Measurements from ENCODE around the gene SMAGP.
"Not testable (repeated sequence)": the region's sequence is repeated elsewhere in the genome, so short reads cannot be mapped to it uniquely, and the experiment has no call there.

The SMAGP gene

DNA sequence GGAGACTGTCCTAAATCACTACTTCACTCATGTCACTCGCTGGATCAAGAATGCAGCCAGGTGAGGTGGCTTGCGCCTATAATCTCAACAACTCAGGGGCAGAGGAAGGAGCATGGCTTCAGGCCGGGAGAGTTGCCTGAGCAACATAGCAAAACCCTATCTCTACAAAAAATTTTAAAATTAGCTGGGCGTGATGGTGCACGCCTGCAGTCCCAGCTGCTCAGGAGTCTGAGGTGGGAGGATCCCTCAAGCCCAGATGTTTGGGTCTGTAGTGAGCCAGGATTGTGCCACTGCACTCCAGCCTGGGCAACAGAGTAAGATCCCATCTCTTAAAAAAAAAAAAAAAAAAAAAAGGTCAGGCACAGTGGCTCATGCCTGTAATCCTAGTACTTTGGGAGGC lies 5.9 kb downstream of the SMAGP start:
- DNase-seq (ENCODE audit: low read depth): no peak

DNA sequence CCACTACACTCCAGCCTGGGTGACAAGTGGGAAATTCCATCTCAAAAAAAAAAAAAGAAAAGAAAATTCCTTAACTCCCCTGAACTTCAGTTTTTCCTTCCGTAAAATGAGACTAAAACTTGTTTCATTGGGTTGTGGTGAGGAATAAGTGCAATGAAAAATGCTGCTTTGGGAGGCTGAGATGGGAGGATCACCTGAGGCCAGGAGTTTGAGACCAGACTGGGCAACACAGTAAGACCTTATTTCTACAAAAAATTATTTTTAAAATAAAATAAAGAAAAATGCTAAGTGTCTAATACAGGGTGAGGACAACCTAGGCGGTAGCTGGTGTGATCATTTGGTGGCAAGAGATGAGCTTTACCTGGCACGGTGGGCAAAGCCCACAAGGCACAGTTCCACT lies 6.9 kb downstream of the SMAGP start:
- DNase-seq (ENCODE audit: low read depth): no peak

DNA sequence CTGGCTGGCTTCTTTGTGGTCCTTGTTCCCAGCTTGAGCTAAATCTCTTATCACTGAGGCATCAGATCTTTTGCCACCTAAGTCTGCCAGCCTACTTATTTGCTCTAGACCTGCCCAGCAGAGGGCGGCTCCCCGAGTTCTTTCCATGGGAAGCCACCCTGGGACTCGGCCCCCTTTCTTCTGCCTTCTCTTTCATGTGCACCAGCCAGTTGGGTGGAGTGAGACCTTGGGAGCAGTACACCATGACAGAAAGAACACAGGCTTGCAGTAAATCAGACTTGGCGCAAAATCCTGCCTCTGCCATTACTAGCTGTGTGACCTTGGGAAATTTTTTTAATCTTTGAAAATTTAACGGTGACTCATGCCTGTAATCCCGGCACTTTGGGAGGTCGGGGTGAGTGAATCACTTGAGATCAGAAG lies 7.4 kb downstream of the SMAGP start:
- DNase-seq (ENCODE audit: low read depth): no peak

DNA sequence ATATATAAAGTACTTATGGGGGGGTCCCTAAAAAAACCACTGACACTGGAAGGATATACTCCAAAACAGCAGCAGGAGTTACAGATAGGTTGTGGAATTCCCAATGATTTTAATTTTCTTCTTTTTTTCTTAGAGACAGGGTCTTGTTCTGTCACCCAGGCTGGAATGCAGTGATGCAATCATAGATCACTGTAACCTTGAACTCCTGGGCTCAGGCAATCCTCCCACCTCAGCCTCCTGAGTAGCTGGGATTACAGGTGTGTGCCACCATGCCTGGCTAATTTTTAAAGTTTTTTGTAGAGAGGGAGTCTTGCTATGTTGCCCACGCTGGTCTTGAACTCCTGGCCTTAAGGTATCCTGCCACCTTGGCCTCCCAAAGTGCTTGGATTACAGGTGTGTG lies 10.6 kb downstream of the SMAGP start:
- DNase-seq (ENCODE audit: low read depth): not testable (repeated sequence)

DNA sequence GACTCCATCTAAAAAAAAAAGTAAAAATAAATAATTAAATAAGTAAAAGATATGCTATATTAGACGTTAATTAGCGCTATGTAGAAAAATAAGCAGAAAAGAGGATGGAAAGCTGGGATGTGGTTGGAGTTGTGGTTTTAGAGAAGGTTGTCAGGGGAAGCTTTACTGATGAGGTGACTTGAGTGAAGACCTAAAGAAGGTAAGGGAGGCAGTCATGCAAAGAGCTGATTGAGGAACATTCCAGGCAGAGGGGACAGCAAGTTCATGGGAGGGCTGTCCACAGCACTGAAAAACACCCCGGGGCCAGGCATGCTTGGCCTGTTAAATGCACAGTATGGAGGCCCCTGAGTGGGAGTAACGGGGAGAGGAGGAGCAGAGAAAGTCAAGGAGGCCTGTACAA lies 15.7 kb downstream of the SMAGP start:
- DNase-seq (ENCODE audit: low read depth): no peak

DNA sequence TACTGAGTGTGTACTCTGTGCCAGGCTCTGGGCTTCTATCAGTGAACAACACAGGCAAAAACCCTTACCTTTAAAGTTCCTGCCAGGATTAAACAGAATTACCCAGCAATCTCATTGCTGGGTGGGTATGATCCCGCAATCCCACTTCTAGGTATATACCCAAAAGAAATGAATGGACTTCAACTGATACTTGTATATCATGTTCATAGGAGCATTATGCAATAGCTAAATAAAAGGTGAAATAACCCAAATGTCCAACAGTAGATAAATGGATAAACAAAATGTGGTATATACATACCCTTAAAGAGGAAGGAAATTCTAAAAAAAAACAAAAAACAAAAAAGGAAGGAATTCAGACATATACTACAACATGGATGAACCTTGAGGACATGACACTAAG lies 16.9 kb downstream of the SMAGP start:
- DNase-seq (ENCODE audit: low read depth): no peak

DNA sequence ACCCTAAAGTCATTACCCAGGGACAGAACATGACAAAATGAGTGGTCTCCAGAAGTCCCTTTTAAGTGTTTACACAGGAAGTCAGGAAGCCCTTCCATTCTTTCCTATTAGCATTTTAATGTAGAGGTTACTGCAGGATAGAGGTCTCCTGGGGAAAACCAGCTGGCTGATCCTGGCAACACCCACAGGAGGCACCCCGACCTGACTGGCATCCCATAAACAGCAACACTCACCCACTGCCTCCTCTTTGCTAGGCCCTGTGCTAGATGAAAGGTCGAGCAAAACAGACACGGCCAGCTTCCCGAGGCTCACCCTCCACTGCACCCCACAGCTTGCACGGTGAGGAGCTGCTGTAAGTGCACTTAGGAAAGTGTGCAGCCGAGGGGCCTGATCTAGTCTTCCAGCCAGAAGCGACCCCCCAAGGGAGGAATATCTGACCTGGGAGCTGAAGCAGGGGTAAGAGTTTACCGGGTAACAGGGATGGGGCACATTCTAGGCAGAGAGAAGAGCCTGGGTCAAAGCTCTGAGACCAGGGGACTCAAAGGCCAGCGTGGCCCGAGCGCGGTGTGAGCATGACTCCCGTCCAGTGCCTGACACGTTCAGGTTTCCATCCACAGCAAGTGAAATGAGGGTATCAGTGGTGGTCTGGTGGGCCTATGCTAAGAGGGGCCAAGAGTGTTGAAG lies 22.6 kb downstream of the SMAGP start:
- DNase-seq (ENCODE audit: low read depth): no peak

DNA sequence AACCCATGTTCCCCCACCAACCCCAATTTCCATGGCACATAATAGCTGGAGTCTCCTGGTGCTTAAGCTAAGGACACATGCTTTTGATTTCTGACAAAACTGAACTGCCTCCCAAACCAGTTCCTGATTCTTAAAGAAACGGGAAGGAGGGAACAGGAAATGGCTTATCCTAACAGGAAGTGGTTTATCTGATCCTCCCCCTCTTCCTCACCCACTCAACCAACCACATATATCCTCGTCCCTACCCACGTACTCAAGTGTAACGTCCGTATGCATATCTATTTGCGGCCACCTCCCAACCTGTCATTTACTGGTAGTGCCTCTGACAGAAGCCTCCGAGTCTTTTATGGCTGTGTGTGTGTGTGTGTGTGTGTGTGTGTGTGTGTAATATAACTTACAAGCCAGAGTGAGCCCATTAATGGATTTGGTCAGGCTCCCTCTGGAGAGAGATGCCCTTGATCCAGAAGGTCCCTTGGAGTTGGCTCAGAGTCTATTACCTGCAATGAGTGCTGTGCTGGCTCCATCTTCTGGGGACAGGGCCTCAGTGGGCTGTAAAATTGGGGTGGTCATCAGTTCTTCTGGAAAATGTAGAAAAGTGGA lies 23.9 kb downstream of the SMAGP start:
- no peak for DNase-seq (ENCODE audit: low read depth)

DNA sequence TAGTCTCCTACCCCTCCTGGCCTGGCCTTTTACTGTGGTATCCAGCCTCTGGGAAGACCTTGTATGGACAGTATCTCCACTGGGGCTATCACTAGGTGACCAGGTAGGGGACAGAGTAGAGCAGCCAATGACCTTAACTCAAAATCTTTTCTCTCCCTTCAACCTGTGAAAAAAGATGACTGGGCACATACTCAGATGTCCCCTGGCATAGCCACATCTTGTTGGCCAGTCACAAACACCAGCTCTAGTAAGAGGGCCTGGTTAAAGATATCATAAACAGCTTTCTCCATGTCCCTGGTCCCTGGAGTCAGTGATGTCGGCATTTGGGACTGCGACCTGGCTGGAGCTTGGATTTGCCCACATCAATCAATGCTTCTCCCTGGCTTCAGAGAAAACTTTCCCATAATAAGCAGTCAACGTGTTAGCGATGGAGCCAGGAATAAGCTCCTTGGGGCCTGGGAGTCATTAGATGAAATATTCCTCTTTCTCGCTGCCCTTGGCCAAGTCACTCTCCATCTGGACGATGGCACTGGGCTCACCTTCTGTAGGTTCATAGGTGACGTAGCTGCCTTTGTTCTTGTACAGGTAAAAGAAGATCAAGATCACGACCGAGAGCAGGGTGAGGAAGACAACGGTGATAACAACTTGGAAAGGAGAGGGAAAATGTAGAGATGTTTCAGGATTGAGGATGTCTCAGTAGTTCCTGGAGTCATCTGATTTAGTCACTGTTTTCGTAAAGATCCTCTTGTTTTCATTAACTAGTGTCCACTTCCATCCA lies 24.6 kb downstream of the SMAGP start:
- no peak for DNase-seq (ENCODE audit: low read depth)

DNA sequence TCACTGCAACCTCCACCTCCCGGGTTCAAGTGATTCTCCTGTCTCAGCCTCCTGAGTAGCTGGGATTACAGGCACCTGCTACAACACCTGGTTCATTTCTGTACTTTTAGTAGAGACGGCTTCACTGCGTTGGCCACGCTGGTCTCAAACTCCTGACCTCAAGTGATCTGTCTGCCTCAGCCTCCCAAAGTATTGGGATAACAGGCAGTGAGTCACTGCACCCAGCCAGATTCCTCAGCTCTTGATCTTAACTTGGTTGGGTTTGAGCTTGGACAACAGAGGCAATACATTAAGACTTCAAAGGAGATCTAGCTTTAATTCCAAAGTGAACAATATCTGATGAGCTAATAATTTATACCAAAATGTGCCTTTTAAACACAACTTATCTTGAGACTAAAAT lies 25.9 kb downstream of the SMAGP start:
- DNase-seq (ENCODE audit: low read depth): no peak

DNA sequence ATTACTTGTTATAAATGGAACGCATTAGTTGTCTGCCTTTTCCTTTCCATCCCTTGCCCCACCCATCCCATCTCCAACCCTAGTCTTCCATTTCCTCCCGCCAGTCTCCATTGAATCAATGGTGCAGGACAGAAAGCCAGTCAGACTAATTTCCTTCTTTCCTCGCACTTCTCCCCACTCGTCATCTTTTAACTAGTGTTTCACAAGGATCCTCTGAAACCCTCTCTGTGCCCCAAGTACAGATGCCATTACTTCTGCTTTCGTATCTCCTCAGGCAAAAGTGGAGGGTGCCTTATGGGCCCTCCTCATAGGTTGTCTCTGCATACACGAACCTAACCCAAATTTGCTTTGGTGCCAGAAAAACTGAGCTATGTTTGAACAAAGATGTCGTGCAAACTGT lies 27.3 kb downstream of the SMAGP start:
- no peak for DNase-seq (ENCODE audit: low read depth)

DNA sequence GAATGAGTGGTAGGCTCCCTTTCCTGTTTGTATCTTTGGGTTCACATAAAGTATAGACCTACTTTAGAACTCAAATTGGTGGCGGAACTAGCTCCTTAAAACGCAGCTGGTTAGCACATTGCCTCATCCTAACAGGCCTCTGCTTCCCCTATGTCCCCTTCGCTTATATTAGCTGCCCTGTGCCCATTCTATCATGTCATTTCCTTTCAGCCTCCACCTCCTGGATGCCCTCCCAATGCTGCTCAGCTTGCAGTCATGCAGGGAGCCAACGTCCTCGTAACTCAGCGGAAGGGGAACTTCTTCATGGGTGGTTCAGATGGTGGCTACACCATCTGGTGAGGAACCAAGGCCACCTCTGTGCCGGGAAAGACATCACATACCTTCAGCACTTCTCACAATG lies 28.1 kb downstream of the SMAGP start:
- no peak for DNase-seq (ENCODE audit: low read depth)

DNA sequence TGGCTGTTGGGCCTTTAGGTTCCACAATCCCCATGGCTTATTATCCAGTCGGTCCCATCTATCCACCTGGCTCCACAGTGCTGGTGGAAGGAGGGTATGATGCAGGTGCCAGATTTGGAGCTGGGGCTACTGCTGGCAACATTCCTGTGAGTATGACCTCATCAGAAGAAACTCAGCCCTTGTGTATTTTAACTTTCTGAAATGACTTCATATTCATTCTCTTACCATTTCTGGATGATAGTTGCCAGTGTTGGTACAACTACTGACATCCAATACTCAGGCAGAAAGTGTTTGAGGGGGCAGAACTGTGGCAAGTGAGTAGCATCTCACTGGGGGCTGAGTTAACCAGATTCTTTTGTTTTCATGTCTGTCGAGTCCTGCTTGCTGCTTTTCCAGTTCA lies 29.2 kb downstream of the SMAGP start:
- DNase-seq (ENCODE audit: low read depth): no peak

DNA sequence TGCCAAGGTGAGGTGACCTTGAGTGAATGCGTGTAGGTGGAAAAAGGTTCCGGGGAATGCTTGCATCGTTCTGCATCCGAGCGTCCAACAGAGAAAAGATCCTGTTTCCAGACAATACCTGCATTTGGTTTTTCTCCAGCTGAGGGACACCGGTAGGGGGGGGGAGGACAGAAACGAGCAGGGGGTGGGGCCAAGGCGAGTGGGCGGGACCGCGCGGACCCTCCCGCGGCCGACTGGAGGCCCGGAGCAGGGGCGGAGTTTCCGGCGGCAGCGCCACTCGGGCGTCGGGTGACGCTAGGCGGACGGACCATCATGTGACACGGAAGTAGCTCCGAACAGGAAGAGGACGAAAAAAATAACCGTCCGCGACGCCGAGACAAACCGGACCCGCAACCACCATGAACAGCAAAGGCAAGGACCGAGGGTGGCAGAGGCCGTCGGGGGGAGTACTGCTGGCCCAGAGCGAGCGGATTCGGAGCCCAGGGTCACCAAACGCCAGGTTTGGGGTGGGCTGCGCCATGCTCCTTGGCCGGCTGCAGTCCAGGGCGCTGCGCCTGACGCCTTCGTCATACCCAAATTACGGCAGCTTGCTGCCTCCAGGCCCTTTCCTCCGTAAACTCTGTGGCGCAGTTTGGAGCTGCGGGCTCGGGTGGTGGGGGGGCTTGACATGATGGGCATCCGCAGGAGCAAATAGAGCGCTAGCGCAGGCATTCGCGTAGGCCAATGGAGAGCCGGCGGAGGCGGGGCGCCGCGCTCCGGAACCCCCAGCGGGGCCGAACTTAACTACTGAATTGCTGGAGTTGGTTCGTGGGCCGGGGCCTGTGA lies 31.5 kb downstream of the SMAGP start, which contains the start of gene DAZAP2:
Gene DAZAP2 (plus strand): TSS at position 317 of the 825 bp plus-strand sequence. CDS start 82 bp downstream, at position 399.
- DNase-seq (ENCODE audit: low read depth): peak; percentile 93

DNA sequence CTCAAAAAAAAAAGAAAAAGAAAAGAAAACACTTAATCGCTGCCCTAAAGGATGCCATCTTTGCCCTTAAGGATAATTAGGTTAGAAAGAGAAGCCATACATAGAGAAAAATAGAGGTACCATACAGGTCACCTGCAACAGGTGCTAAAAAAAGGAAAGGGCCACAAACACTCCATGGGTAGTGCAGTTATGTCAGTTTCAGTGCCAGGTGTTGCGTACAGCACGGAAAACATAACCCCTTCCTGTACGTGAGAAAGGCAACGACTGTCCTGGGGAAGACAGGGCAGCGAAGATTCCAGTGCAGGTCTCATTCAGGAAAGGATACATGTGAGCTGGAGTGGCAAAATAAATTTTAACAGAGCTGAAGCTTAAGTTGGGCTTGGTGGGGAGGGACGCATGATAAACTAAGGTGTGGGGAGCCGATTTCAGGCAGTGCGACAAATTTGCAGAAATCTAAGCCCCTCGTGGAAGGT lies 32.1 kb downstream of the SMAGP start:
- no peak for DNase-seq (ENCODE audit: low read depth)

DNA sequence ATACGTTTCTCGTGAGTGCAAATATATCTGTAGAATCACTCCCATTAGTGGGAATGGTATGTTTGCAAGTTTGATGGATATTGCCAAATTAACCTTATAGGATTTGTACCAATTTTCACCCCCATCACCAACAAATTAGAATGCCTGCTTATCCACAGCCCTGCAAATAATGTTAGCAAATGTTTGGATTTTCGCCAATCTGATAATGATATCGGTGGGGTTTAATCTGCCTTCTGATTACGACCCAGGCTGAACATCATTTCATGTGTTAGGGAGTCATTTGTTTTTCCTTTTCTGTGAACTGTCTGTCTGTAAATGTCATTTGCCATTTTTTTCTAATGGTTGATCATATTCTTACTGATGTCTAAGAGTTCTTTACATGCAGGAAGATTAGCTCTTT lies 35.7 kb downstream of the SMAGP start:
- DNase-seq (ENCODE audit: low read depth): no peak

DNA sequence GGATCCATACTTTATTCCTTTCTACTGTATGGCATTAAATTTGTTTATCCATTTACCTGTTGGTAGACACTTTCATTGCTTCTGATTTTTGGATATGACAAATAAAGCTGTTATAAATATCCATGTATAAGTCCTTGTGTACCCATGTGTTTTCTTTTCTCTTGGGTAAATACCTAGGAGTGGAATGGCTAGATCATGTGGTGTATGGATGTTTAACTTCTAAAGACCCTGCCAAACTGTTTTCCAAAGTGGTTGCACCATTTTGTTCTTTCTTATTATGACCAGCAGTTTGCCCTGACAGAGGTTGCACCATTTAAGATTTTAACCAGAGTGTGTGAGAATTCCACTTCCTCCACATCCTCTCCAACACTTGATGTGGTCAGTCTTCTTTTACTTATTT lies 37.6 kb downstream of the SMAGP start:
- no peak for DNase-seq (ENCODE audit: low read depth)

DNA sequence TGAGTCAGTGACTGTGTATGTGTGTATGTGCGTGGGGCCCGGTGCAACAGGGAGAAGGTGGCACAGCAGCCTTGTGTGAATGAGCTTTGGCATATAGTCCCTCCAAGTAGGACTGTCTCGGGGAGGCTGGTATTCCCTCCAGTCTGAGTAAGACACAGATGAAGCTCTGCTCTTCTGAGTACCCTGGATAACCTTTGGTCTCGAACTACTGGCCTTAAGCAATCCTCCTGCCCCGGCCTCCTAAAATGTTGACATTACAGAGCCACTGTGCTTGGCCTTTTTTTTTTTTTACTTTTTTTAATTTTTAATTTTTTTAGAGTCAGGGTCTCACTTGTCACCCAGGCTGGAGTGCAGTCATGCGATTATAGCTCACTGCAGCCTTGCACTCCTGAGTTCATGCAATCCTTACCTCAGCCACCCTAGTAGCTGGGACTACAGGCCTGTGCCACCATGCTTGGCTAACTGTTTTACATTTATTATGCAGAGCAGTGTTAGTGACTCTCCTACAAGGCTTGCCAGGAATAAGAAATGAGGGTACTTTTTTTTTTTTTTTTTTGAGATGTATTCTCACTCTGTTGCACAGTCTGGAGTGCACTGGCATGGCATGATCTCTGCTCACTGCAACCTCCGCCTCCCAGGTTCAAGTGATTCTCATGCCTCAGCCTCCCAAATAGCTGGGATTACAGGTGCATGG lies 41.0 kb downstream of the SMAGP start:
- DNase-seq (ENCODE audit: low read depth): no peak

DNA sequence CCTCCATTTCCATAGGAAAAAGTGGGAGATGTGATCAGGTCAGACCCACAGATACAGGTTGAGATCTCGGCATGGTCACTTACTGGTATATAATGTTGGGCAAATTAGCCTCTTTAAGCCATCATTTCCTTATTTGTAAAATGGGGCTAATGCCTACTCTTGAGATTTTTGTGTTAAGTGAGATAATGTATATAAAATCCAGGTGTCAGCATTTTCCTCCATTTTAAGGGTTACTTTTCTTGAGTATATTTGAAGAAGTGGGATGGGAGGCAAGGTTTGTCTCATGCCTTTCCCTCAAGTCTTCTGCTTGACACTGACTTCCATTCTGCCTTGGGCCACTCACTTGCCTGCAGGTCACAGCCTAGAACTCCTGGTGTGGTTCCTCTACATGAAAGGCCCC lies 42.3 kb downstream of the SMAGP start:
- no peak for DNase-seq (ENCODE audit: low read depth)

DNA sequence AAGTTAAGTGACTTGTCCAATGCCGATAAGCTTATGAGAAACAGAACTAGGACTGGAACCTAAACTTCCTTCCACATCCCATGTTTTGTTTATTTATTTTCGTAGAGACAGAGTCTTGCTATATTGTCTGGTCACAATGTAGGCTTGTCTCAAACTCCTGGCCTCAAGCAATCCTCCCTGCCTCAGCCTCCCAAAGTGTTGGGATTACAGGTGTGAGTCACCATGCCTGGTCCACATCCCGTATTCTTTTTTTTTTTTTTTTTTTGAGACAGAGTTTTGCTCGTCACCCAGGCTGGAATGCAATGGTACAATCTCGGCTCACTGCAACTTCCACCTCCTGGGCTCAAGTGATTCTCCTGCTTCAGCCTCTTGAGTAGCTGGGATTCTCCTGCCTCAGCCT lies 43.1 kb downstream of the SMAGP start:
- DNase-seq (ENCODE audit: low read depth): not testable (repeated sequence)

DNA sequence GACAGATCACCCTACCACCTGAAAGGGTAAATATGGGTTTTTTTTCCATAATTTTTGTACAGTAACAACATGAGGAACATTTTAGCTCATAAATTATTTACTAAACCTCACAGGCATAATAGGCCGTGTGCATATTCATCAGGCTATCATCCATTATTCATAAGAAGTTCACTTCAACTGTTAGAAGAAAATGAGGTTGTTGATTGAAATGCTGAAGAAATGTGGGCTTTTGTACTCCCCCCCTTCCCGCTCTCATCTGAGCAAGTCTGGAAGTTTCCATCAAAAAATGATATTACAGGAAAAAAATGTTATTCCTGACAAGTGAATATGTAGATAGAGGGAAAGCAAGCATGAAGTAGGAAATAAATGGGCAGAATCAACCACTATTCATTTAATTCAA lies 44.4 kb downstream of the SMAGP start:
- DNase-seq (ENCODE audit: low read depth): no peak

DNA sequence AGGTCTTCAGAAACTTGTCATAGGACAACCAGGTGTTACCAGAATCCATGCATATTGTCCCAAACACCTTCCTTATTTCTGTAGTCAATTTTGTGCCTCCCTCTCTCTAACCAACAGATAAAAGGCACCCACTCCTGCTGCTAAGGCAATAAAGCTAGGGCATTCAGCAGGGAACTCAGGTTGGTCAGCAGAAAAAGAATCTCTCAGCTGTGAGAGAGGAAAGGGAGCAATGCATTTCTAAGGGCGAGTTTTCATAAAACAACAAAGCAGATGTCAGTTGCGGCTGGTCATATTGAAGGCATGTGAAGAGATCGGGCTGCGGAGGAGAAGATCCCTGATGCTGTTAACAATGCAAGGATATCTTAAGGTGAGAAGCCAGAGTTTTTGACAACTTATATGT lies 45.0 kb downstream of the SMAGP start:
- no peak for DNase-seq (ENCODE audit: low read depth)

Measured in activated T-cell treated with anti-CD3 and anti-CD28 coated beads for 24 hours (primary cell).